ENCODE measurements around the gene FGD2.
"Not testable (repeated sequence)": the region's sequence is repeated elsewhere in the genome, so short reads cannot be mapped to it uniquely, and the experiment has no call there.

Gene FGD2

DNA sequence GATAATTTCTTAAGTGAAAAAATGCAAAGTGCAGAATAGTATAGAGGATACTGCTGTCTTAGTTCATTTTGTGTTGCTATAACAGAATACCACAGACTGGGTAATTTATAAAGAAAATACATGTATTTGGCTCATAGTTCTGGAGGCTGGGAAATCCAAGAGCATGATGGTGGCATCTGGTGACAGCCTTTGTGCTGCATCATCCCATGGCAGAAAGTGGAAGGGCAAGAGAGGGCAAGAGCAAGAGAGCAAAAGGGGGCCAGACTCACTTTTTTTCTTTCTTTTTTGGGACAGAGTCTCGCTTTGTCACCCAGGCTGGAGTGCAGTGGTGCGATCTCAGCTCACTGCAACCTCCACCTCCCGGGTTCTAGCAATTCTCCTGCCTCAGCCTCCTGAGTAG, 37.6 kb downstream of the FGD2 start:
- not testable (repeated sequence) for DNase-seq

DNA sequence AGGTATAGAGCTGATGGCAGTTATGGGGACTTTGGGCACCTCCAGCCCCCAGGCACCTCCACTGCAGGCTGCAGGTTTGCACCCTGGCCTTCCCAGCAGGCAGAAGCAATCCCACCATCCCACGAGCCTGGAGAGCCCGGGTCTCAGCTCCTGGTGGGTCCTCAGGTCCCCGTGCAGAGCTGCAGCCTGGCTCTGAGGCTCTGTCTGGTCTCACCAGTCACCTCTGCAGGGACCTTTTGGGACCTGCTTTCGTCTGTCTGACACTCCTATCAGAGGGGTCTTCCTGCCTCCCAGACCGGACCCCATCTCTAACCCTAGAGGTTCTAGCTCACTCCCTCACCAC, 41.9 kb downstream of the FGD2 start:
- DNase-seq = no peak

DNA sequence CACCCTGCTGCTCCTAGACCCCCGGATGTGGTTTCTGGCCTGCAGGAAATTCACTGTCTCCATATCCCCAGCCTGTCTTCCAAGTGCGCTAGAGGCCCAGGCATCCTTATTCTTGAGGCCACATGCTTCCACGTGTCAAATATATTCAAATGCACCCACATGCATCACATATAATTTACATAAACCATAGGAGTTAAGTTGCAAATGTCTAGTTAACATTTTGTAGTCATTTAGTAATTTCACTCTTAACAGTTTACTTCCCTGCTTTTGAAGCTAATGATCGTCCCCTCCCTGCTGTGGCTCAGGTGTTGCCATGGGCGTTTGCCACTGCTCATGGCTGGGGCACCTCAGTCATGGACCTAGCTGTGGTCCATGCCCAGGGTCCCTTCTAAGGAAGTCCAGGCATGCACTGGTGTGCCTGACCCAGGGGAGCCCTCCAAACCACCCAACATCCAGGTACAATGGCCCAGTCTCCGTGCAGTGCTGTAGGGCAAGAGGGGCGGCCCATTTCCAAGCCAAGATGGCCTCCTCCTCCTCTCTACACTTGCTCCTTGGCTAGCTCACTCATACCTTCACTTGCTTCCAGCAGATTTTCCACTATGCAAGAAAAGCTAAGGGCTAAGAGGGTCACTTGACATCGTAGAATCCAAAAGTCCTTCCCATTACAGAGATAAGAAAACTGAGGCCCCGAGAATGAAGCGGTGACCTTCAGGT, 42.4 kb downstream of the FGD2 start:
- DNase-seq = no peak

DNA sequence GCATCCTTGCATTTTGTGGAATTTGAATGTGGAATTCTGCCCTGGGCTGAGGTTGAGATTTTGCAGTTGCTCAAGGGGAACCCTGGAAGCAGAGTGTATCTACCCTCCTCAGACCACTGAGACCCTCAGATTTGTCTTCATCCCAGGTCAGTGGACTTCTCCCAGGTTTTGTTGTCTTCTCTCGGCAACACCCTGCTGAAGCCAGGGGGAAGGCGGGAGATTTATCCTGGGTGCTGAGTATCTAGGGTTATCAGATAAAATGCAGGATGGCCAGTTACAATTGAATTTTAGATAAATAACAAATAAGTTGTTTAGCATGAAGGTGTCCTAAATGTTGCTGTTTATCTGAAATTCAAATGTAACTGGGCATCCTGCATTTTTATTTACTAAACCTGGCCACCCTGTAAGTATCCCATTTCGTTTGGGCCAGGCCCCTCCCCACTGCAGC, 43.0 kb downstream of the FGD2 start:
- no peak for DNase-seq

DNA sequence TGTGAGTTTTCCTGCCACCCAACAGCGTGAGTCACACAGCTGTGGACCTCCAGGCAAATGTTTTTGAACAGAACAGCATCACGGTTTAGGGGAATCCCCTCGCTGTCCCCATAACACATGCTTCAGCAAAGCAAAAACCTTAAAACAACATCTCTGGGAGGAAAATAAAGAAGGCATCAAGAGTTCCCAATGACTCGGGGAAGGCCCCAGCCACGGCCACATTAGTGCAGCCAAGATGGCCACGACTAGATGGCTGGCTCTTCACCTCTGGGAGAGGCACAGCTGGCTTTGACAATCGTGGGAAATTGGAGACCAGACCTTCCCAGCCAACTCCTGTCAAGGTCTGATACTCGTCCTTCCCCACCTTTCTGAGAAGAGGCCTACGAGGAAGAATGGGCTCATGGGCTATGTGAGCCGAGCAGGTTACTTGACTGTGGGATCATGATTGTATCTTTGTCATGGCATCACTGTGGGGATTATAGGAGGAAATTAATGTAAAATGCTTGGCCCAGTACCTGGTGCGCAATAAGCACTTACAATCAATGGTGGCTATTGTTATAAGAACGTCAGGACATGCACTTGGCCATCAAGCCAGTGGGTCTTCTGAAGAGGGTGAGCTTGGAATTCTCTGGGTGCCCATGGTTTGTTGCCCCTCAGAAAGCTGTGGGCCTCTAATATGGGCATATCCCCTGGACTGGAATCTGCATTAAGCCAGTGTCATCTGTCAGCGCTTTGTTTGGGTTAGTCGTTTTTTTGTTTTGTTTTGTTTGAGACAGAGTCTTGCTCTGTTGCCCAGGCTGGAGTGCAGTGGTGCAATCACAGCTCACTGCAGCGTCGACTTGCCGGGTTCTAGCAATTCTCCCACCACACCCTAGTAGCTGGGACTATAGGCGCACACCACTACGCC, 43.6 kb downstream of the FGD2 start:
- DNase-seq = no peak

DNA sequence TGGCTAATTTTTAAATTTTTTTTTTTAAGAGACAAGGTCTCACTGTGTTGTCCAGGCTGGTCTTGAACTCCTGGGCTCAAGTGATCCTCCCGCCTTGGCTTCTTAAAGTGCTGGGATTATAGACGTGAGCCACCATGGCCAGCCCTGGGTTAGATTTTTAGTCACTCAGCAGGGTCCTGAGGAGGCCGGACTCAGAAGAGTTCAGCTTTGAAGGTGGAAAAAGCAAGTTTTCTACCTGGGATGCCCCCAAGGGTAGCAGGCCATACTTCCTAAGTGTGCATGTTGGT, 44.2 kb downstream of the FGD2 start:
- DNase-seq = no peak

DNA sequence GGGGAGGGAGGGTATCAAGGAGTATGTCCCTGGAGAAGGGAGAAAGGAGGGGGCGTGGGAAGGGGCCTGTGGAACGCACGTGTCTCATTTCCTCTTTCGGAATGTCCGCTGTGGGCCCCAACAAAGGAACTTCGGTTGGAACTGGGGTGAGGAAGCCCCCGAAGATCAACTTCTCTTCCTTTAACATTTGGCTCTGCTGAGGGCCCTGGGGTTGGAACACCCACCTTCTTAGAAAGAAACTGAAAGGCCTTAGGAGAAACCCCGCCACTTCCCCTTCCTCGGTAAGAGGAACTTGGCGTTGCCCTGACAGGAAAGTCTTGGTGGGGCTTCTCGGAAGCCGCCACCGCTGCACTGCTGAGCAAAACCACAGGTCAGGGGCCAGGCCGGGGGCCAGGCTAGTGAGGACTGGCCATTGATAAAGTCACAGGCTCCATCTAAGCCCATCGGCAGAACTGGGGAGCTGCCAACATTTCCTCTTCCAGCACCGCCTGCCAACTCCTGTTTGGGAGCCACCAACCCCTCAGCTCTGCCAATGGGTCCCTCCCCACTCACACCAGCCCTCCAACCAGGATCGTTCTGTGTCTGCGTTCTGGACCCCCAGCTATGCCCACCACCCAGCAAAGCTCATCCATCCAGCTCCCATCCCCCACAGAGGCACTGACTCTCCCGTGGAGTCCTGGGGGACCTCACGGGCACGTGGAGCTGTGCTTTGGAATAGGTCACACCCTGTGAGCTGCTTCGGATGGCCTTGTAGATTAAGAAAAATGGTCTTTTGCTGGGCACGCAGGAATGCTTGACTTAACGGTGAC, 44.8 kb downstream of the FGD2 start:
- no peak for DNase-seq

DNA sequence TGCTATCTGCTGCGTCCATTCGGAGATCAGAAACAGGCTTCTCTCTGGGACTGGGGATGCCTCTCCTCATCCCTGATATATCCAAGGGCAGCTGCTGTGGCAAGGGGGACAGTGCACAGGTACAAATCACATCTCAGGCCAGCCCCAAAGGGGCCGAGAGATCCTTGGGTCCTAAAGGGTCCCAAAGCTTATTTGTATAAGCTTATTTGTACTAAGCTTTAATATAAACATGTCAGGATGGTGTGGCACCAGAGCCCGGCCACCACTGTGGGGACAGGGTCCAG, 45.3 kb downstream of the FGD2 start:
- no peak for DNase-seq

DNA sequence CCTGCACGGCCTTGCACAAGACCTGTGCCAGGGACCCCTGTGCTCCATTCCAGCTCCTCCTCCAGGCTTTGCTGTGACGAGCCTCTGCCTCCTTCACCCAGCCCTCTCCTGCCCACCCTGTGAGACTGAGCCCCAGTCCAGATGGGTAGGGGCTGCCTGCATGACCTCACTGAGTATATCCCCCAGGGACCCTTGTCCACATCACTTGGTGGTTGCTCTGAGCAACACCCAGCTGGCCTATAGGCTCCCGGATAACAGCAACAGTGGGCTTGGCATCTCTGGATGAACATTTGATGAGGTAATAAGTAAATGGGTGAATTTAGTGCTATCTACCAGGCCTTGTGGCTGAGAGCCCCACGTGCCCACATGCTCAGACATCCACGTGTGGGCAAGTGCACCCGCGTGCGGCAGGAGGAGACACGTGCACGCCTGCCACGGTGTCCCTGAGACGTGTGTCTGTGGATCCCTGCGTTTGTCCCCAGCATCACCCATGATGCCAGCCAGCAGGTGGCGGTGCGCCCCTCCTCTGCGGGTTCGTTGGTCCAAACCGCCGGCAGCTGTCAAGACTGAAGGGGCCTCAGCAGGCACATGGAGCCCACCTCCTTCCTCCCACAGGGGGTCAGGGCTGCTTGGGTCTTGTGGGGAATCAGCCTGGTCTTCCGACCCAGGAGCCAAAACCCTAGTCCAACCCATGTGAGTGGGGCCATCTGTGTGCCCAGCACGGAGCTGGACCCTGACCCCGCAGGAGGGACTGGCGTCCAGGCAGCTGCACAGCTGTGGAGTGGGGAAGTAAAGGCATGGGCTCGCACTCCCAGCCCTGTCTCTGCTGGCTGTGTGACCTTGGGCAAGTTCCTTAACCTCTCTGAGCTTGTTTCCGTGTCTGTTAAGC, 45.9 kb downstream of the FGD2 start:
- DNase-seq = peak; percentile 58

DNA sequence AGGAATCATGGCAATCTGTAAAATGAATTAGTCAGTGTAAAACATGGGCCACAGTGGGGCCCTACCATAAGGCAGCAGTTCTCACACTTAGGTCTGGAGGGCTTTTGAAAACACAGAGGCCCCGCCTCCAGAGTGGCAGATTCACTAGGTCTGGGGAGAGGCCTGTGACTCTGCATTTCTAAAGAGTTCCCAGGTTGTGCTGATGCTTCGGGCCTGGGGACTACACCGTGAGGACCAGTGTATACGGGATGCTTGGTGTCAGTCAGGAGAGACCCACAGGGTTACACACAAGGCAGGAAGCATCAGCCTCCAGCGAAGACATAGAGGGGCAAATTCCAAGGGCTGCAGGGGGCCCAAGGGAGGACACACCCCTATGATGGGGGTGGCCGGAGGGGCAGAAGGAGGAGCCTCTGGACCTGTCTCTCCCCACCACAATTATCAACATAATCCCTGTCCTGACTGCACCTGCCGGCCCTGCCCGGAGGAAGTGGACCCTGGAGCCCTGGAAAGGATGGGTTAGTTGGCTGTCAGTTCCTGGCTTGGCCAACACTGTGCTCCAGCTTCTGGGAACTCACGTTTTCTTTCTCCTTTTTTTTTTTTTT, 46.7 kb downstream of the FGD2 start:
- DNase-seq = no peak

DNA sequence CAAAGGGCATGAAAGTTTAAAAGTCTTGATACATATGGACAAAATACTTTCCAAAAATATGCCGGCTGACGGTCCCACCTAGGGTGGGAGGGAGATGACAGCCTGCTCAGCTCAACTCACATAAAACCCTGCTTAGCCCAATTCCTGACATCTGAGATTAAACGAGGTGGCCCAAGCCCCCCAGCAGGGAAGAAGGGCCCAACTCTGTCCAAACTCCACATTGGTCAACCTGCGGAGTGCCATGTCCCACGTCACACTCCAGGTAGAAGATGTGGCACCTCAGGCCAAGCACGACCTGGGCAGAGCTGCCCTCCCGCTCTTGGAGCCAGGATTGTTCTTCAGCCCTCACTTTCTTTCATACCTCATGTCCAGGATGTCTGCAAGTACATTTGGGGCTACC, 48.2 kb downstream of the FGD2 start:
- DNase-seq = no peak

DNA sequence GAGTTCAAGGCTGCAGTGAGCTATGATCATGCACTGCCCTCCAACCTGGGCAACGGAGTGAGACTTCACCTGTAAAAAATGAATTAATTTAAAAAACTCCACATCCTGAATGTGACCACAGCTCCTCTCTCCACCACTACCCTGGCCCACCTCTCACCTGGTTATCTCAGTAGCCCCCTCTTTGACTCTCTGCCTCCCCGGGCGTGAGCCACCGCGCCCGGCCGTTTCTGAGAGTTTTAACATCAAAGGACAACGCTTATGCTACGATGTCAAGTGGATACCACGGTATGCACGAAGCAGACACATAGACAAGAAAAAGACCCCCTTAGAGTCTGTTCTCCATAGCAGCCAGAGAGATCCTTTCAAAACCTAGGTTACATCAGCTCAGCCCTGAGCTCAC, 48.7 kb downstream of the FGD2 start:
- DNase-seq = no peak

DNA sequence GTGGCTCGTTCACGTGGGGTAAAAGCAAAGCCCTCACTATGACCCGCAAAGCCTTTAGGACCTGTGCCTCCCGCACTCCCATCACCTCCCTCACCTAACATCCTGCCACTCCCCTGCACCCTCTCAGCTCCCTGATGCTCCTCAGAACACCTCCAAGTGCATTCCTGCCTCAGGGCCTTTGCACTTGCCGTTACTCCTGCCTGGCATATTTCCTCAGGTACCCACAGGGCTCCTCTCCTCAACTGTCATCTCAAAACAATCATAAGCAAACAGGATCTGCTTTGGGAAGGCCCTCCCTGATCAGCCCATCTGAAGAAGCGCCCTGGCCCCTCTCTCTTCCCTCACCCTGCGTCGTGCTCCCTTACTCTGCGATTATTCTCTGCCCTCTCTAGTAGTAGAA, 49.1 kb downstream of the FGD2 start:
- DNase-seq = no peak

DNA sequence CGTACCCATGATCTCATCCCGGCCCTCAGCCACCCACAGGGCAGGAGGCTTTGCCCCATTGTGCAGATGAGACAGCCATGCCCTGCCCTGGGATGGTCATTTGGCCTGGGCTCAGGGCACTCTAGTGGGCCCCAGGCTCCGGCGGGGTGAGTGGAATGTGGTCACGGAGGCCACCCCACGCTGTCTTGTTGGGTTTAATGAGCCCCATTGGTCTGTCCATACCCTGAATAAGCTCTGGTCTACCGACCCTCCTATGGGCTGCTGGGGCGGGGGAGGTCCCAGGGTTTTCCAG, 50.6 kb downstream of the FGD2 start:
- DNase-seq = no peak

DNA sequence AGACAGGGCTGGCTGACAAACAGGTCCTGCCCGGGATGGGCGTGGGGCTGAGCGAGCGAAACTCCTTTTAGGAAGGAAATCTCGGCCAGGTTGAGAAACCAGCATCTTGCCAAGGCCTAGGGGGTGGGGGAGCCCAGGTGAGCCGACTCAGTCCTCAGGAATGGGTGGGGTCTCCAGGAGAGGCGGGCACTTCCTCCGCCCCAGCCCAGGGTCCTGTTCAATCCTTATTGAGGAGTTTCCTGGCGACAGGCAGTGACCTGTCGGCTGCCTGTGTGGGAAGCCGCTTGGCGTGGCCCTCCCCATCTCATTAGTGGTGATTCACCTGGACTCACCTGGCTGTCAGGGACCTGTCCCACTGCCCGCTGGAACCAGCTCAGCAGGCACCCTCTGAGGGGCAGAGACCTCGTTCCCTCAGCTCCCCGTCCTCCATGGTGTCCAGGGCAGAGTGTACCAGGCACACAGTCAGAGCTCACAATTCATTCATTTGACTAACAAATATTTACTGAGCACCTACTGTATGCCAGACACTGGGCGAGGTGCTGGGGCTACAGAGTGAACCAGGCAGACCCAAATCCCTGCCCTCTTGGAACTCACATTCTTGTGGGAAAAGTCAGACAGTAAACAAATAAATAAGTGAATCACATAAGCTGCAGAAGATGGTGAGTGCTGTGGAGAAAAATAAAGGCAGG, 51.1 kb downstream of the FGD2 start:
- DNase-seq = no peak

DNA sequence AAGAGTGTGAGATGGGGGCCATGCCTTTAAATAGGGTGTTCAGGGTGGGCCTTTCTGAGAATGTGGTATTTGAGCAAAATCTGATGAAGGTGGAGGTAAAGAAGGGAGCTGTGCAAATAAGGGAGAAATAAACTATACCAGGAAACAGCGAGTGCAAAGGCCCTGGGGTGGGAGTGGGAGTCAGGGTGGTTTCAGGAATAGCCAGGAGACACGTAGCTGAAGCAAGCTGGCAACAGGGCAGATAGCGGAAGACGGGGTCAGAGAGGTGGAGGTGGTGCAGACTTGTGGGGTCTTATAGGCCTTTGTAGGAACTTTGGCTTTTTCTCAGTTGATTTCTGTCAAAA, 51.6 kb downstream of the FGD2 start:
- DNase-seq = no peak

DNA sequence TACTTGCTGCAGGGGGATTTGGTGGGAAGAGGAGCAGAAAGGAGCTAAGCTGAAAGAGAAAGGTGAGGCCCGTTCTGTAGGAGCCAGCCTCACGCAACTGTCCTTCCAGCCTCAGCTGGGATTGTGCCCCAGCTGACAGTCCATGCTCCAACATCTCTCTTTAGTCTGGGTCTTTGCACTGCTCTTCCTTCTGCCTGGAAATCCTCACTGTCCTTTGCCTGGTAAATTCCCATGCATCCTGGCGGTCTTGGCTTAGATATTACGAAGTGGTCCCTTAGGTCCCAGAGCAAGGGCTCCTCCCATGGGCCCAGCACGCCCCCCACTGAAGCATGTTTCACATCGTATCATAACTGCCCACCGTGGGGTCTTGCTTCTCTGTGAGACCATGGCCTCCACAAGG, 52.2 kb downstream of the FGD2 start:
- no peak for DNase-seq

DNA sequence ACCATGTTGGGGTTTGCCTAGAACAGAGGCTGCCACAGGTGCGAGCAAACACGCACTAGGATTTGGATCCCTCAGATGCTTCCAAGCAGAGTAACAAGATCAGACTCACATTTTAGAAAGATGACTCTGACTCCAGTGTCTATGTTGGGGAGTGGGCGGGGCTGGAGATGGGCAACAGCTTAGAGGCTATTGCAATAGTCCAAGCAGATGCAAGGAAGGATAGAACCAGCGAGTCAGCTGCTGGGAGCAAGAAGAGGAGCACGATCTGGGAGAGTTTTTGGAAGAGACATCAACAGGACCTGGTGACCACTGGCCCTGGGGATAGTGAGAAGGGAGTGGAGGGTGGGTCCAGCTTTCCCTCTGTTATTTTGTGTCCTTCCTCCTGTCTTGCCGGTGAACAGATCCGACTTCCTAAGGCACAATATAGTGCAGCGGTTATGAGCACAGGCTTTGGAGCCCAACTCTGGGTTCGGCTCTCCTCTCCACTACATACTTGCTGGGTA, 52.7 kb downstream of the FGD2 start:
- no peak for DNase-seq

DNA sequence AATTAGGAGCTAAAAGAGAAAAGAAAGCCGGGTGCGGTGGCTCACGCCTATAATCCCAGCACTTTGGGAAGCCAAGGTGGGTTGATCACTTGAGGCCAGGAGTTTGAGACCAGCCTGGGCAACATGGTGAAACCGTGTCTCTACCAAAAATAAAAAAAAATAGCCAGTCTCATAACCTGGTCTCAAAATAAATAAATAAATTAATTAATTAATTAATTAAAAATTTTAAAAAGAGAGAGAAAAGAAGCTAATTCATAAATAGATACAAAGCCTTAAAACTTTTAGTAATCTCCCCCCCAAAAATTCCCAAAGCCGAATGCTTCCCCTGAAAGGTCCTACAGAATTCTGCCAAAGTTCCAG, 53.5 kb downstream of the FGD2 start:
- DNase-seq = not testable (repeated sequence)

DNA sequence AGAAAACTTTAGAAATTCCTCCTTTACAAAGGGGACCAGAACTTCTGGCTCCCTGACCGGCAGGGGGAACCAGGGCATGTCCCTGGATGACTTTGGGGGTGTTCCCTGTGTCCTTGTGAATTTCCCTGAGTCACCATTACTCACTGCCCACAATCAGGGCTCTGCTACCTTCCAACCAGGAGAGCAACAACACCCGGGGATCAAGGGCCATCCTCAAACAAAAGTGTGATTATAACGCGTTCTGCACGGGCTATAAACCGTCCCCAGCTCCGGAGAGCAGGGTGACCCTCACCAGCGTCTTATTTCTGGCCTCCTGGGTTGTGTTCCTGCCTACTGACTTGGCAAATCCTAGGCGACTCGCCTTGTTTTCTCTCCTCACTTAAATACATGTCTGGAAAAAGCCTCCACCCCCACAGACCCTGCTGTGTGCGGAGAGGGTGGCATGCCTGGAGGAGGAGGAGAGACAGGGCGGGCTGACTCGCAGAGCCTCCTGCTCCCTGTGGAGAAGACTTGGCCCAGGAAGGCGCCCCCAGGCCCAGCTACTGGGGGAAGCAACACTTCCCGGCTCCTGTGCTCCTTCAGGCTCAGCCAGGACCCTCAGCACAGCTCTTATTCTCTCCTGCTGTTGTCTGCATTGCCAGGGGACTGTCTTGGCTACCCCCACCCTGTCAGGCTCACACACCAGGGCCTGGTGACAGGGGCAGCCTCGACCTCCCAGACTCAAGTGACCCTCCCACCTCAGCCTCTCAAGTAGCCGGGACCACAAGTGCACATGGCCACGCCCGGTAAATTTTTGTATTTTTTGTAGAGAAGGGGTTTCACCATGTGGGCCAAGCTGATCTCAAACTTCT, 54.1 kb downstream of the FGD2 start:
- no peak for DNase-seq

DNA sequence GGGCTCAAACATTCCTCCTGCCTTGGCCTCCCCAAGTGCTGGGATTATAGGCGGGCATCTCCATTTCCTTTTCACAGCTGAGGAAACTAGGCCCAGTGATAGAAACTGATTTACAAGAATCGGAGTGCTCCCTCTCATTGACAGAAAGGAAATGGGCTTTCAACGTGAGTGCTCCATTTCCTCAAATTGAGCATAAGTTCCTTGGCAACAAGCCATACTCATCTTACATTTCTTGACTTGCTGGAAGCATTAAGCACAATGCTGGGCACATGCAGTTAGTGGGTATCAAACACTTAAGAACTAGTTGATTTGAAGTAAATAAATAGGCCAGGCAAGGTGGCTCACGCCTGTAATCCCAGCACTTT, 54.7 kb downstream of the FGD2 start:
- no peak for DNase-seq

Data from NCI-H774 (cell line).